NCI-H2196 (cell line): ENCODE results near the gene VARS2.

ENCODE experiments used
- DNase-seq: peaks from one replicate; lab custom pipeline; 2025; ENCODE audit not compliant: unreplicated experiment; lab: John Stamatoyannopoulos, UW

VARS2 gene

GRCh38 chr6:30928677-30929076 is 14.6 kb downstream of the VARS2 start:
- no peak for DNase-seq

GRCh38 chr6:30930506-30930905 is 16.5 kb downstream of the VARS2 start:
- DNase-seq: no peak

DNA sequence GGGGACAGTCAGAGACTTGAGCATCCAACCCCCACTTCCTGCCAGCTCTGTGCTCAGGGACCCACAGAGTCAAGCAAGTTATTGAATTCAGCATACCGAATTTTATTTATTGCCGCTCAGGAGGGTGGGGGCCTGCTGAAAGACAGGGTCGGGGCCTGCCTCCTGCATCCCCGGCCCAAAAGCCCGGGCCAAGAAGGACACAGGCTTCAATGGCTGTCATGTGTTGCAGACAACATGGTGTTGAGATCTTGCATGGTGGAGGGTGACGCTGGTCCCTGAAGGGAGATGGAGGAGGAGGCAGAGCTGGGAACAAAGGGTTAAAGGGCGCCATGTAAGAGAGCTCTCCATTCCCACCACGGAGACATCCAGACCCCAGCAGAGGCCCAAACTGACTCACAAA is 17.2 kb downstream of the VARS2 start:
- DNase-seq: no peak

- no peak for DNase-seq
Observed at GRCh38 chr6:30931969-30932645, 18.1 kb downstream of the VARS2 start, which contains the start of gene SFTA2. Gene SFTA2 (minus strand): TSS chr6:30932170. CDS start chr6:30932096, 74 bp downstream.

GRCh38 chr6:30932665-30933365 is 18.8 kb downstream of the VARS2 start:
- DNase-seq: no peak

DNA sequence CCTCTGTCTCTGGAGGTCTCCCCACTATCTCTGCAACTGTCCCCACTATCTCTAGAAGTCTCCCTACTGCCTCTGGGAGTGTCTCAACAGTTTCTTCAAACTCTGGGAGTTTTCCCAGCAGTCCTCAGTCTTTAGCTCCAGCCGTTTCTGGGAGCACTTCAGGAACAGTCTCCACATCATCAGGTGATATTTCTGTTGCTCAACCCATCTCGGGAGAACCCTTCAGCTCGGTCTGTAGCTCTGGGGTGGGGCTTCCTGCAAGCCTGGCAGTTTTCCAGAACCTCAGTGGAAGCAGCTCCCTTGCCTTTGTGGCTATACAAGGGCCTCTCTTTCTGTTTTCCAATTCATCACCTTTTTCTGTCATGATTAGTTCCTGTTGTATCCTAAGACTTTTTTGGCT is 21.0 kb downstream of the VARS2 start:
- DNase-seq: no peak

DNA sequence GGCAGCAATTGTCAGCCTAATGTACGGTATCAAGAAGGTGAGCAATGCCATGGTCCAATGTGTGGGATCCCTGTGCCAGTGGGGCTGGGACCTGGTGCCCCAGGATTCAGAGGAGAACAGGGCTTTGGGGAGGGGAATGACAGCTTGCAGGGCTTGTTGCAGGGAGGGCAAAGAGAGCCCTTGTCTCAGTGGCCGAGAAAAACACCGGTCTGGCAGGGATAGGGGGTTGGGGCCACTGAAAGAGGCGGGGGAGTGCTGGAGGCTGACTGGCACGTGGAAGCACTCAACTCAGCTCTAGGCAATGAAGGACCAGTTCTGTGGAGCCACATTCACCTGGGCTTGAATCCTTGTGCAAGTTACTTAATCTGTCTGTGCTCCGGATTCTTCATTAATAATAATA is 23.2 kb downstream of the VARS2 start:
- DNase-seq: no peak

GRCh38 chr6:30938730-30939129 is 24.7 kb downstream of the VARS2 start:
- no peak for DNase-seq

- DNase-seq: no peak
Observed at GRCh38 chr6:30939473-30939872, 25.4 kb downstream of the VARS2 start.

DNA sequence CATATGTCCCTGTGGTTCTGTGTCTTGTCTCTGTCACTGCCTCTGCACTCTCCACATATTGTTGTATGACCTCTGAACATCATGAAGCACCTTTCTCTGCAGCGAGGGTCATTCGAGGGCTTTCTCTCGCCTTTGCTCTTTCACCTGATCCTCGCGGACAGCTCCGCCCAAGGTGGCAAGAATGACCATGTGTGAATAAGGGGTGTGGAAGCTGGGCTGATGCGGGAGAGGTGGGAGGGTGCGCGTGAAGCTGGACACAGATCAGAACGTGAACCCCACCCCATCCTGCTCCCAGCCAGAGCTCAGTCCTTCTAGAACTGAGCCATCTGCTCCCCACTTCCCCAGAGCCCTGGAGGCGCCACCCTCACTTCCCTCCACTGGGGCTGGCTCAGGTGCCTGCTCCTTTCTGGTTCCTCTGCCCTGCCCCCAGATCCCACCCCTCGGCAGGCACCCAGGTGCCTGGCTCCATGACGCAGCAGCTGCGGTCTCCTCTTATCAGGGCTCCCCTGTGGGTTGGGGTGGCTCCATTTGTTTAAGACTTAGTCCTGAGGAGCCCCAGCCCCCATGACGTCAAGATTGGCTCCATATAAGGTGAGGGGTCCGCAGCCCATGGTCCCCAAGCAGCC is 26.4 kb downstream of the VARS2 start, which contains the start of gene MUCL3:
Gene MUCL3, plus strand, starts transcription at position 613 of the 626 bp plus-strand sequence. CDS start 27 bp downstream, outside the sequence.
- no peak for DNase-seq

DNA sequence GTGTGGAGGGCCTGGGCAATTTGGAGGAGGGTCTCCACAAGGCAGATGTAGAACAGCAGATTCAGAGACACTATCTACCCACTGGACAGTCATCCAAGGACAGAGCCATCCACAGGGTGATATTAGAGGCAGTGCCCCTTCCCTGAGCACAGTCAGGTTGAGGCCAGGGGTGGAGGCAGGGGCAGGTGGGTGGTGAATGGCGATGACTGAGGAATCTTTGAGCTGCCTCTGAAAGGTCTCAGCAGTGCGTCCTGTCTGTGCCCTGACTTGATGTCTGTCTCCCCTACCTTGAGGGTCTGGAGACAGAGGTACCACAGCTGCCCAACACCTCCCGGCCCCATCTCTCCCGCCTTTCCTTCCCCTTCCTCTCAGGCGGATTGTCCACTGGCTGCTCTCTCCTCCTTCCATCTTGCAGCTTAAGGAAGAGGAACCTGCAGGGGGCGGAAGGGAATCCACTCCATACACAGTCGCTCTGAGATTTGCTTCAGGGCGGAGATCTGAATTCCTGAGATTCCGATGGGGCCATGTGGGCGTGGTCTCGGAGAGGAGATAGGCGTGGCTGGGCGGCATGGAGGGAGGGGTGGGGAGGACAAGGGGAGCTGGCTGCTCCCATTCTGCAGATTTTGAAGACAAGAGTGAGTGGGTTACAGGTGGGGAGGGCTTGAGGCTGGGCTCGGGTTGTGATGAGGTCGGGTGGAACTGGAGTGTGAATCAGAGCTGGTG is 28.5 kb downstream of the VARS2 start:
- peak; percentile 9 for DNase-seq

DNA sequence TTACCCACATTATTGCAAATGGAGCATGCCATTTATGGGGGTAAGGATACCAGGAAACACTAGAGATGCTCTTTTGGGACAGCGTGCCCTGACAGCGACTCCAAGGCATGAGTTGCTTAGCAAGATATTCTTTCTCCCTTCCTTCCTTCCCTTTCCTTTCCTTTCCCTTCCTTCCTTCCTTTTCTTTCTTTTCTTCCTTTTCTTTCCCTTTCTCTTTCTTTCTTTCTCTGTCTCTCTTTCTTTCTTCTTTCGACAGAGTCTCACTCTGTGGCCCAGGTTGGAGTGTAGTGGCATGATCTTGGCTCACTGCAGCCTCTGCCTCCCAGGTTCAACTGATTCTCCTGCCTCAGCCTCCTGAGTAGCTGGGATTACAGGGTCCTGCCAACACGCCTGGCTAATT is 30.0 kb downstream of the VARS2 start:
- no peak for DNase-seq

- no peak for DNase-seq
Observed at GRCh38 chr6:30945281-30945680, 31.2 kb downstream of the VARS2 start.

- no peak for DNase-seq
Observed at GRCh38 chr6:30947231-30947630, 33.2 kb downstream of the VARS2 start.

GRCh38 chr6:30948811-30949210 is 34.8 kb downstream of the VARS2 start:
- DNase-seq: no peak

DNA sequence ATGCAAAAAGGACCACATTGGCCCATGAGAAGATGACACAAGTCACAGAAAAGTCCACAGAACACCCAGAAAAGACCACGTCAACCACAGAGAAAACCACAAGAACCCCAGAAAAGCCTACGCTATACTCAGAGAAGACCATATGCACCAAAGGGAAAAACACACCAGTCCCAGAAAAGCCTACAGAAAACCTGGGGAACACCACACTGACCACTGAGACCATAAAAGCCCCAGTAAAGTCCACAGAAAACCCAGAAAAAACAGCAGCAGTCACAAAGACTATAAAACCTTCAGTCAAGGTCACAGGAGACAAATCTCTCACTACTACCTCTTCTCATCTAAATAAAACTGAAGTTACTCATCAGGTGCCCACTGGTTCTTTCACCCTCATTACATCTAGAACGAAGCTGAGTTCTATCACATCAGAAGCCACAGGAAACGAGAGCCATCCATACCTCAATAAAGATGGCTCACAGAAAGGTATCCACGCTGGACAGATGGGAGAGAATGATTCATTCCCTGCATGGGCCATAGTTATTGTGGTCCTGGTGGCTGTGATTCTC is 38.0 kb downstream of the VARS2 start:
- no peak for DNase-seq

GRCh38 chr6:30954631-30955366 is 40.8 kb downstream of the VARS2 start:
- no peak for DNase-seq

- no peak for DNase-seq
Observed at GRCh38 chr6:30955367-30956042, 41.5 kb downstream of the VARS2 start.

DNA sequence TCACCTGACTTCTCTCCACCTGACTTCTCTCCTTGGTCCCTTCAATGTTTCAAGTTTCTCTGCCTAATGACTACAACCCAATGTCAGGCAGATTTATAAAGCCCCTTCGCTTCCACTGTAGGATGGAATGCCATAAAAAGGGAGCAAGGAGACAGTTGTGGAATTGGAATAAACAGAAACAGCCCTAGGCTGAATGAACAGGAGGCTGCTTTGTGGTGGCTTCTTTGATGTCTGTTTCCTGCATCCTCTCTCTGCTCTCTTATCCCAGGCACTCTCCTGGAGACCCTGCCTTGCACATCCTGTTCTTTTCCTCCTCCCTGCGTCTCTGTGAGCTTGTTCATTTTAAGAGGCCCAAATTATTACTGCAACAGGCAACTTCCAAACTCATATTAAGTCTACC is 43.7 kb downstream of the VARS2 start:
- DNase-seq: no peak
